ENCODE results near the gene MKNK2. TPM values are rescaled to one million over a fixed set of nuclear protein-coding genes. Genes with fewer than 3 reads are reported as not detected.
A peak's percentile ranks its signal among the peaks of the same experiment; 100 is the strongest.

MKNK2 gene
- total RNA-seq, 2 donors from 2014 or later = 120 to 123 TPM

DNA sequence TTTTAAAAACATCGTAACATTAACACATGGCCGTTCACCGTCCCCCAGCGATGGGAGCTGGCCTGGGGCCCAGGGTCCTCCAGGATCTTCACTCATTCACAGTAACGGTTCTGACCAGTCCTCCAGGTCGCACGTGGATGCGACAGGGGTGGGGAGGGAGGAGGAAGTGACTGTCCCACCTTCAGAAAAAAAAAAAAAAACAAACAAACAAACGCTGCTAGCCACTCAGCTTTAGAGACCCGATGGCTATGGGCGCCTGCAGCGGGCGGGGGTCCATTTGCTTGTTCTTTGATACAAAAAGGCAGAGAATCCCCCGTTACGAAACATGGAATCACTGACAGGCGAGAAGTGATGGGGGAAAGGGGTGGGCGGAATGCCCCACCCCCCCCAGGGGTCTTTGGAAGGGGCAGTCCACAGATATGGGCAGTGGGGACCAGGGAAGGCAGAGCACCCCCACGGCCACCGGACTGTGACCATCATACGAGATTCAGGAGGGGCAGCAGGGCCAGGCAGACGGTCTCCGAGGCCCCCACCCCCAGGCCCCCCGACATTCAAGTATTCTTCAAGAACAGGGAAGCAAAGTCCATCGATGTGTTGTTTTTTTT lies 13.3 kb downstream of the MKNK2 start:
- H3K27ac Mint-ChIP-seq = no peak overlapping the region
- H3K4me3 Mint-ChIP-seq = no peak overlapping the region
- no peak for DNase-seq
- 94 to 98% methylated on average over 15 to 23 of the region's 24 CpGs for WGBS, 2 experiments (ENCODE audit: insufficient coverage in 1 of 2, insufficient read length in 1 of 2)
- H3K9me3 ChIP-seq (ENCODE audit: control insufficient read depth, low read length) = no peaks in the 10 kb centered on the region
- H3K9me3 Mint-ChIP-seq = peaks cover 15% of the 10 kb centered on the region
- no peaks in the 10 kb centered on the region for H3K27me3 Mint-ChIP-seq (ENCODE audit: insufficient read depth)
- no peak overlapping the region for H3K9ac ChIP-seq (ENCODE audit: extremely low read depth, low read length, poor library complexity, severe bottlenecking)
- H3K4me1 Mint-ChIP-seq = no peaks in the 10 kb centered on the region
- no peaks in the 10 kb centered on the region for H3K27me3 ChIP-seq (ENCODE audit: control insufficient read depth, insufficient read depth, low read length, poor library complexity, severe bottlenecking)
- peaks cover 33% of the 10 kb centered on the region for H3K36me3 ChIP-seq (ENCODE audit: control insufficient read depth, insufficient read depth, low read length)
- H3K36me3 Mint-ChIP-seq (ENCODE audit: low read depth) = peaks cover 17% of the 10 kb centered on the region
- H3K4me1 ChIP-seq (ENCODE audit: control insufficient read depth, insufficient read depth, low read length) = peaks cover 4% of the 10 kb centered on the region
- TF ChIP-seq CTCF (conservative IDR thresholded peaks at IDR 0.05) = no peak
- H3K4me3 ChIP-seq (ENCODE audit: low read length) = no peak overlapping the region
- H3K27ac ChIP-seq (ENCODE audit: low read depth, low read length) = no peak overlapping the region

GRCh38 chr19:2036424-2036823 lies 14.6 kb downstream of the MKNK2 start:
- H3K4me3 Mint-ChIP-seq = no peak overlapping the region
- no peak for DNase-seq
- H3K27me3 Mint-ChIP-seq (ENCODE audit: insufficient read depth) = no peaks in the 10 kb centered on the region
- H3K27me3 ChIP-seq (ENCODE audit: control insufficient read depth, insufficient read depth, low read length, poor library complexity, severe bottlenecking) = no peaks in the 10 kb centered on the region
- H3K4me1 Mint-ChIP-seq = no peaks in the 10 kb centered on the region
- H3K36me3 ChIP-seq (ENCODE audit: control insufficient read depth, insufficient read depth, low read length) = peaks cover 25% of the 10 kb centered on the region
- peaks cover 15% of the 10 kb centered on the region for H3K9me3 Mint-ChIP-seq
- H3K4me3 ChIP-seq (ENCODE audit: low read length) = no peak overlapping the region
- no peak overlapping the region for H3K27ac Mint-ChIP-seq
- H3K9ac ChIP-seq (ENCODE audit: extremely low read depth, low read length, poor library complexity, severe bottlenecking) = no peak overlapping the region
- TF ChIP-seq CTCF (conservative IDR thresholded peaks at IDR 0.05) = no peak
- no peaks in the 10 kb centered on the region for H3K9me3 ChIP-seq (ENCODE audit: control insufficient read depth, low read length)
- H3K4me1 ChIP-seq (ENCODE audit: control insufficient read depth, insufficient read depth, low read length) = no peaks in the 10 kb centered on the region
- peaks cover 17% of the 10 kb centered on the region for H3K36me3 Mint-ChIP-seq (ENCODE audit: low read depth)
- H3K27ac ChIP-seq (ENCODE audit: low read depth, low read length) = no peak overlapping the region
- WGBS, 2 experiments (ENCODE audit: insufficient coverage in 1 of 2, insufficient read length in 1 of 2) = 94 to 97% methylated on average over 5 to 8 of the region's 8 CpGs

GRCh38 chr19:2035590-2035991 lies 15.5 kb downstream of the MKNK2 start:
- Histone ChIP-seq H3K9me3 (ENCODE audit: control insufficient read depth, low read length) (no peaks in the 10 kb centered on the region), H3K4me3 (ENCODE audit: low read length) (no peak overlapping the region), H3K36me3 (ENCODE audit: control insufficient read depth, insufficient read depth, low read length) (peaks cover 17% of the 10 kb centered on the region), H3K9ac (ENCODE audit: extremely low read depth, low read length, poor library complexity, severe bottlenecking) (no peak overlapping the region), H3K27me3 (ENCODE audit: control insufficient read depth, insufficient read depth, low read length, poor library complexity, severe bottlenecking) (no peaks in the 10 kb centered on the region), H3K27ac (ENCODE audit: low read depth, low read length) (no peak overlapping the region), H3K4me1 (ENCODE audit: control insufficient read depth, insufficient read depth, low read length) (no peaks in the 10 kb centered on the region)
- no peaks in the 10 kb centered on the region for H3K4me1 Mint-ChIP-seq
- H3K4me3 Mint-ChIP-seq = no peak overlapping the region
- TF ChIP-seq CTCF (conservative IDR thresholded peaks at IDR 0.05) = no peak
- no peak overlapping the region for H3K27ac Mint-ChIP-seq
- no peaks in the 10 kb centered on the region for H3K27me3 Mint-ChIP-seq (ENCODE audit: insufficient read depth)
- H3K36me3 Mint-ChIP-seq (ENCODE audit: low read depth) = peaks cover 13% of the 10 kb centered on the region
- 91 to 97% methylated on average over 6 to 14 of the region's 14 CpGs for WGBS, 2 experiments (ENCODE audit: insufficient coverage in 1 of 2, insufficient read length in 1 of 2)
- peaks cover 15% of the 10 kb centered on the region for H3K9me3 Mint-ChIP-seq
- peak; percentile 81 for DNase-seq

Data from endodermal cell (in vitro differentiated cells).